Natural killer cell (primary cell): ENCODE measurements around the gene TARS2. TPM values are rescaled to one million over a fixed set of nuclear protein-coding genes. Genes with fewer than 3 reads are reported as not detected.

Experiments
- ATAC-seq, 3 donors: fragments of 150-1000 bp in 2 of 3; fragments of 200-7000 bp in 1 of 3; cut with Tn5 transposase; 1 replicate in 1 of 3; 2 replicates in 2 of 3; pipeline ENCODE4 v1.10.0; 2021; ENCODE audit warnings: mild to moderate bottlenecking in 2 of 3, moderate library complexity in 2 of 3
- DNase-seq, 2 donors: peaks; one replicate each; pipeline versions ENCODE4 v3.0.0 to v3.0.0-alpha.2; 2013 to 2021; ENCODE audit warnings: mixed read lengths in 1 of 2
- H3K27ac ChIP-seq: one replicate; pipeline ENCODE4 v1.5.1; 2013; ENCODE audit warnings: mild to moderate bottlenecking, low read length
- H3K27me3 ChIP-seq: one replicate; pipeline ENCODE4 v1.6.1; 2013; ENCODE audit warnings: low read length; ENCODE audit not compliant: control insufficient read depth, insufficient read depth
- H3K36me3 ChIP-seq: one replicate; pipeline ENCODE4 v1.6.1; 2013; ENCODE audit warnings: low read length; ENCODE audit not compliant: control insufficient read depth, insufficient read depth
- H3K4me1 ChIP-seq: one replicate; pipeline ENCODE4 v1.6.1; 2013; ENCODE audit warnings: low read length; ENCODE audit not compliant: control insufficient read depth, insufficient read depth
- H3K4me3 ChIP-seq: one replicate; pipeline ENCODE4 v1.5.1; 2013; ENCODE audit warnings: low read length
- H3K9me3 ChIP-seq: one replicate; pipeline ENCODE4 v1.6.1; 2013; ENCODE audit warnings: low read length; ENCODE audit not compliant: control insufficient read depth, insufficient read depth
- H3K27ac Mint-ChIP-seq, 2 donors: one replicate each; pipeline ENCODE4 v1.8.0; 2022; ENCODE audit warnings: mild to moderate bottlenecking in 2 of 2, mixed read lengths in 2 of 2, moderate library complexity in 1 of 2
- H3K27me3 Mint-ChIP-seq, 2 donors: one replicate each; pipeline ENCODE4 v1.8.0; 2022; ENCODE audit warnings: low read depth in 2 of 2, mixed read lengths in 2 of 2
- H3K36me3 Mint-ChIP-seq: one replicate; pipeline ENCODE4 v1.8.0; 2022; ENCODE audit warnings: mixed read lengths
- H3K4me1 Mint-ChIP-seq, 2 donors: one replicate each; pipeline ENCODE4 v1.8.0; 2022; ENCODE audit warnings: mixed read lengths in 2 of 2
- H3K4me3 Mint-ChIP-seq: one replicate; pipeline ENCODE4 v1.8.0; 2022; ENCODE audit warnings: mild to moderate bottlenecking, moderate library complexity, mixed read lengths
- H3K9me3 Mint-ChIP-seq, 2 donors: one replicate each; pipeline ENCODE4 v1.8.0; 2022; ENCODE audit warnings: mixed read lengths in 2 of 2
- CTCF ChIP-seq: fragments of 200-600 bp; IDR thresholded peaks from one replicate; pipeline ENCODE4 v1.8.0; 2022; ENCODE audit warnings: antibody characterized with exemption
- WGBS: methylation state at CpG from one replicate; pipeline ENCODE4 v1.1.7; 2013; ENCODE audit warnings: missing lambda C conversion rate; ENCODE audit not compliant: insufficient coverage; 5-methylcytosine and 5-hydroxymethylcytosine counted together
- intact Hi-C: fragments of 100-400 bp; cut with micrococcal nuclease; formaldehyde crosslinking; loops from one replicate; pipeline ENCODE4 v1.14.2; 2022
- total RNA-seq, 4 donors: library from RNA; stranded (reverse); fragments of 120-200 nt in 1 of 4; gene quantifications; one replicate each; pipeline versions ENCODE4 v1.2.3 to v1.2.4, GENCODE V29; 2013 to 2022

Gene TARS2
- total RNA-seq, 3 donors from 2014 or later (not counting 1 experiment from before 2014, with no cell fraction given) = 34.7 to 50.0 (median 44.9) TPM

GRCh38 chr1:150498342-150498741, 11.1 kb downstream of the TARS2 start:
- Mint-ChIP-seq H3K4me1 (no peaks in the 10 kb centered on the region), H3K36me3 (peaks cover 7% of the 10 kb centered on the region), H3K4me3 (no peak overlapping the region), H3K27me3 (no peaks in the 10 kb centered on the region), H3K9me3 (no peaks in the 10 kb centered on the region), H3K27ac (no peak overlapping the region)
- Histone ChIP-seq H3K27me3 (no peaks in the 10 kb centered on the region), H3K4me3 (no peak overlapping the region), H3K27ac (no peak overlapping the region), H3K36me3 (peaks cover 33% of the 10 kb centered on the region), H3K4me1 (no peaks in the 10 kb centered on the region), H3K9me3 (no peaks in the 10 kb centered on the region)
- intact Hi-C loops = no loop called here
- ATAC-seq = no peak
- 99% methylated on average over 10 of the region's 10 CpGs for WGBS
- no peak for TF ChIP-seq CTCF
- DNase-seq = no peak

GRCh38 chr1:150505431-150505830, 18.2 kb downstream of the TARS2 start:
- H3K27me3 ChIP-seq = no peaks in the 10 kb centered on the region
- Mint-ChIP-seq H3K36me3 (peaks cover 9% of the 10 kb centered on the region), H3K27ac (peak overlapping the region in 1 of 2 donors; percentile 50), H3K4me1 (peaks cover 5 to 7% of the 10 kb centered on the region in 2 donors), H3K9me3 (no peaks in the 10 kb centered on the region), H3K4me3 (no peak overlapping the region), H3K27me3 (no peaks in the 10 kb centered on the region)
- H3K36me3 ChIP-seq = peaks cover 41% of the 10 kb centered on the region
- H3K4me1 ChIP-seq = no peaks in the 10 kb centered on the region
- no peak for DNase-seq
- intact Hi-C loops = no loop called here
- 98% methylated on average over 6 of the region's 6 CpGs for WGBS
- no peak overlapping the region for H3K4me3 ChIP-seq
- no peak for ATAC-seq
- no peaks in the 10 kb centered on the region for H3K9me3 ChIP-seq
- H3K27ac ChIP-seq = no peak overlapping the region
- no peak for TF ChIP-seq CTCF

GRCh38 chr1:150507912-150508864, 21.0 kb downstream of the TARS2 start, which contains the start of gene ECM1:
ECM1 (plus strand) TSS chr1:150508109; CDS start chr1:150508210, 101 bp downstream.
- H3K27me3 Mint-ChIP-seq = no peaks in the 10 kb centered on the region
- peaks cover 5 to 11% of the 10 kb centered on the region in 2 donors for H3K4me1 Mint-ChIP-seq
- DNase-seq (no peak), ATAC-seq (no peak)
- WGBS = 73% methylated on average over 7 of the region's 7 CpGs
- TF ChIP-seq CTCF = no peak
- H3K36me3 ChIP-seq = peaks cover 38% of the 10 kb centered on the region
- H3K27ac ChIP-seq = no peak within 1 kb of the TSS
- H3K36me3 Mint-ChIP-seq = peaks cover 9% of the 10 kb centered on the region
- no peak within 1 kb of the TSS for H3K4me3 Mint-ChIP-seq
- H3K9me3 ChIP-seq = no peaks in the 10 kb centered on the region
- H3K9me3 Mint-ChIP-seq = no peaks in the 10 kb centered on the region
- peak within 1 kb of the TSS in 1 of 2 donors; percentile 65 for H3K27ac Mint-ChIP-seq
- intact Hi-C loops = no loop called here
- H3K4me1 ChIP-seq = no peaks in the 10 kb centered on the region
- H3K4me3 ChIP-seq = no peak within 1 kb of the TSS
- no peaks in the 10 kb centered on the region for H3K27me3 ChIP-seq
